Activated CD8-positive, alpha-beta memory T cell treated with anti-CD3 and anti-CD28 coated beads, Interleukin-2, amount 50 U/mL, for 48 hours (primary cell): ENCODE measurements around the gene ZNF512B.

ENCODE experiments used
- DNase-seq: peaks from one replicate; pipeline ENCODE4 v3.0.0-alpha.2; 2020

Gene ZNF512B

GRCh38 chr20:63947638-63948456, 21.9 kb downstream of the ZNF512B start:
- no peak for DNase-seq

DNA sequence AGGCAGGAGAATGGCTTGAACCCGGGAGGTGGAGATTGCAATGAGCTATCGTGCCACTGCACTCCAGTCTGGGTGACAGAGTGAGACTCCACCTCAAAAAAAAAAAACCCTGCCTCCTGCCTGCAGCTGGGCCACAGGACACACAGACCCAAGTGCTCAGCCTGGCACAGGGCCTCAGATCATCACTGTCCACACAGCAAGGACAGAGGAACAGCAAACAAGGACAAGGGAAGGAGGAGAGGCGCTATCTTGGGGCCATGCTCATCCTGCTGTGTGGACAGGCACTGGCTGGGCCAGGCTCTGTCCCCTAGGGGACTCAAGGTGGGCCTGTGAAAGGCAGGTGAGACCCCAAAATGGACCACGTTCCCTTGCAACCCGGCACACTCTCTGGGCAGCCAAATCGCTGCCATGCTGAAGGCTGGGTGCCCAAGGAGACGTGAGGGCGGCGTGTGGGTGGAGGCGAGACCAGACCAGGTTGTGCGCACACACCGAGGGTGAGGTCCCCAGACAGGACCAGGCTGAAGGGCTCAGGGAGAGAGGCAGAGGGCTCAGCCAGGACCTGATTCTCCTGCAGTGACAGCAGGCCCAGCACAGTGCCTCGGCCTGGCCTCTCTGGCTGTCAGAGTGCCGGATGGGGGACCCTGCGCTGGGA, 22.6 kb downstream of the ZNF512B start:
- no peak for DNase-seq

GRCh38 chr20:63945921-63946920, 23.5 kb downstream of the ZNF512B start:
- DNase-seq, result no peak

DNA sequence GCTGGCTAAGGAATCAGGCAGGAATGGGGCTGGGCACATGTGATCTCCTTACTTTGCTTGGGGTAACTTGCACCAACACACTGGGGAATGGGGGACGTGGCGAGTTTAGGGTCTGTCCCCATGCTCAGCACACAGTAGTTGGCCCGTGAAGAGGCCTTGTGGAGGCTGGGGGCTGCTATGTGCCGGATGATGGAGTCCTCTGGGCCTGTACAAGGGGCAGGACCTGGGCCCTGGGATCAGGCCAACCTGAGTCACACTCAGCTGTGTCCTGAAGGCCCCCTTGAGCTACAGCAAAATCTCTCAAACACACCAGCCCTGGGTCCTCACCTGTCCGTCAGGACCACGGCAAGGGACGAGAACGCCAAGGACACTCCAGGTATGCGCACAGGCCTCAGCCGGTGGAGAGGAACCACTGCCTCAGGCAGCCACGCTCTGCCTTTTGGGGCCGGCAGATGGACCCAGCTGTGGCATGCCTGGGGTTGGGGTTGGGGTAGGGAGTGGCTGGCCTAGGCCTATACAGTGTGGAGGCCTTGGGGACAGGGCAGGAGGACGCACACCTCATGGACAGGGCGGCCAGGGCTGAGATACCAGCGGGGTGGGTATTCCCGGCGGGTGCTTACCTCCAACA, 24.6 kb downstream of the ZNF512B start:
- DNase-seq, result no peak

GRCh38 chr20:63944078-63944941, 25.4 kb downstream of the ZNF512B start:
- DNase-seq, result no peak

- no peak for DNase-seq
These were observed 26.0 kb downstream of the ZNF512B start for GRCh38 chr20:63943808-63944077.

DNA sequence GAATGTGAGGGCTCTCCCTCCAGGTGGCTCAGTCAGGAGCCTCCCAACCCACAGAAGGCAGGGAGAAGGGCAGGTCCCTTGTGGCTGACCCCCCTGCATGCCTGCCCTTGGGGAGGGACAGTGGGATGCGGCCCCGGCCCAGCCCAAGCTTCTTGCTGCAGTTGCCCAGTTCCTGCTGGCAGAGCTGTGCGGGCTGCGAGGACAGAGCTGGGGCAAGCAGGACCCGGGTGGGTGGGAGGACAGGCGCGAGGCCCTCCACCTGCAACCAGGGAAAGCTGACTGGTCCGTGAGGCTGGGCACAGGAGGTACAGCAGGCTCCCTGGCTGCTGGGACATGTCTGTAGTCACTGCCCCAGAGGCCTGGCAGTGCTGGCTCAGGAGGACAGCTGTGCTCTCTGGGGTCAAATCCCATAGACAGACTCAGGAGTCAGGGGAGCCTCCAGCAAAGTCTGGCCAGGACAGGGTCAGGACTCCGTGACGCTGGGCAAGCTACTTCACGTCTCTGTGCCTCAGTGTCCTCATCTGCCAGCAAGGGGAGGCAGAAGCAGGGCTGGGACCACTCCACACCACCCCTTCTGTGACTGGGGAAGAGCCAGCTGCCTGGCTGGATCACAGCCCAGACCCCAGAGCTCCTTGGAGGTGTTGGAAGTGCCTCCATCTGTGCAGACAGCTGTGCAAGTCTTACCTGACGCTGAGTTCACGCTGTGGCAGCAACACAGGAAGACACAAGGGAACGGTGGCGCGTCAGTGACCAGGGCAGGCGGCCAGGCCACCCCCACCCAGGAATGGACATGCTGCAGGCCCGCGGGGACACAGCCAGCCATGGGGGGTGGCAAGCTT, 26.5 kb downstream of the ZNF512B start:
- no peak for DNase-seq

DNA sequence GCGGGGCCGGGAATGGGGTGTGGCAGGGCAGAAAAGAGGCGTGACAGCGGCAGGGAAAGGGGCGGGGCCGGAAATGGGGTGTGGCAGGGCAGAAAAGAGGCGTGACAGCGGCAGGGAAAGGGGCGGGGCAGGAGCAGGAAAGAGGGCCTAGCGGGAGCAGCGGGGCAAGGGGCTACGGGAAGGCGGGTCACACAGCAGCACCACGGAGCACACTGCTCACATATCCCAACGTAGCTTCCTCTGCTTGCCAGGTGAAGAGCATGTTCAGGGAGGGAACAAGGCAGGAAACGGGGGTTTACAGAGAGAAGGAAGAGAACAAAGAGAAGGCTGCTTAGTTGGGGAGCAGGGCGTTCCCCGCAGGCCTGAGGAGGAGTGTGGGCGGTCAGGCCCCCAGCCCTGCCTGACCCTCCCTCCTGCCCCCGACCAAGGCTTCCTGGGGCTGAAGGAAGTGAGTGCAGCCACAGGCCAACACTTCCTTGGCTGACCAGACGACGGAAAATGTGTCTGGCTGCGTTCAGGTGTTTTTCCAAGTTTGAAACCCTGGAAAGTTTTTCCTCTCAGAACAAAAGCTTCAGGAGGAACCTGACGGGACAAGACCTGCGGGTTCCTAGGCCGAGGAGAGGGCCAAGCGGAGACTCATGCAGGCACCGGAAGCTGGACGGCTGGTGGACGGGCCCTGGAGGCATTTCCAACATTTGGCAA, 27.3 kb downstream of the ZNF512B start:
- peak; percentile 83 for DNase-seq

- peak; percentile 82 for DNase-seq
These were observed 28.2 kb downstream of the ZNF512B start for GRCh38 chr20:63941282-63942081.

GRCh38 chr20:63940472-63941266, 29.1 kb downstream of the ZNF512B start:
- no peak for DNase-seq

GRCh38 chr20:63940071-63940471, 29.7 kb downstream of the ZNF512B start:
- no peak for DNase-seq

- no peak for DNase-seq
These were observed 30.4 kb downstream of the ZNF512B start for GRCh38 chr20:63939061-63939935.

DNA sequence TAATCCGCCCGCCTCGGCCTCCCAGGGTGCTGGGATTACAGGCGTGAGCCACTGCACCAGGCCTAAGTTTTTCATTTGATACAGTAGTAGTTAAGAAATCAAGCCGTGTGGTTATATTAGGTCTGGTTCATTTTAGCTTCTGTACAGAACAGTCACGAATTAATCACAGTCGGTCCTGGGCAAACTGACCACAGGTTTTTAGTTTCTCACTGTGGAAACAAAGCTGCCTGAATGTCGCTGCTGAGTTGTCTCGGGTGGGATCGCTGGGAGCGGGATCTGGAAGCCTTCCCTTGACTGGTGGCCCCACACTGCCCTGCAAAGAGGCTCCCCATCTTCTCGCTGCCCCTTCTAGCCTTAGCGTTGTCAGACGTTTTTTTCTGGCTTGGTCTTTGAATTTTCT, 32.1 kb downstream of the ZNF512B start:
- DNase-seq, result no peak

- DNase-seq, result no peak
These were observed 34.3 kb downstream of the ZNF512B start for GRCh38 chr20:63935447-63935846.

DNA sequence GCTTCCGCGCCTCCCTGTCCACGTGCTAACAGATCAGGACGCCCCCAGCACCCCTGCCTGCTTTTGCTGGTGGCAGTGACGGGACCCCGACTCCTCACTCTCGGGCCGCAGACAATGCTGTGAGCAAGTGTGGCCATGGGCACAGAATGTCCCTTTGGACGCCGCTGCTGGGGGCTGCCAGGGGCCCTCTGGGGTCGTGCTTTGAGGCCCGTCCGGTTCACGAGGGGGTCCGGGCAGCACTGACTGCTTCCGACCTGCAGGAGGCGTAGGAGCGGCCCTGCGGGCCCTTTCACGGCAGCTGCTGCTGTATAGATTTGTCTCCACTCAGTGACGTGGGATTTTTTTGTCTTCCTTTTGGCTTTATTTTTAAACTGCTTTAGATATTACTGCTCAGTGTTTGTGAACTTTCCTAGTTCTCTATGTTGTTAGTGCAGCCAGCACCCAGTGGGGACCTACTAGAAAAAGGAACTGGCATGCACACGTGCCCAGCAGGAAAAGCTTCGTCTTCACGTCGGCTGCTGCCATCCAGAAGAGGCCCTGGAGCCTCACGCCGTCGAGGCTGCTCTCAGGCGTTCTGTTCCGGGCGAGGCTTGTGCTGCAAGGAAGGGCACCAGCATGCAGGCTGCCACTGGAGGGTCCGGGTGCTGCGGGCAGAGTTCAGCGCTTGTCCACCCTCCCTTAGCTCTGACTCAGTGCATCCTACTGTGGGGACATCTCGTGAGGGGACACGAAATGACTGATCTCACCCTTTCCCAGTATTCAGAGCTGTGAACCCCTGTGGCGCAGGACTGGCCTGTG, 35.3 kb downstream of the ZNF512B start:
- DNase-seq, result no peak

DNA sequence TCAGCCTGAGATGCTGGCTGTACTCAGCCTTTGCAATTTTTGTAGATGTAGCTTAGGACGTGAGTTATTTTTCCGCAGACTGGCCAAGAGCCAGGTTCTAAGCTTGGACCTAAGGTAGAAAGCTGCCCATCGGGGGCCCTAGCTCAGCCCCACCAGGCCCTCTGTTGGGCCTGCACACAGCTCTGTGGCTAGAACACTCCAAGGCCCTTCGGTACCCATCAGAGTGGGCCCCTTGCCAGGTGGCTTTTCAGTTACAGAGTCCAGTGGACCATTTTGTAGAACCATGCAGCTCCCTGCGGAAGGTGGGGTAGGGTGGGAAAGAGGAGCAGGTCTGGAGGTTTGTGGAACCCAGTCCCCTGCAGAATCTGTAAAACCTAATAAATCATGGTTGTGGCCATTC, 36.1 kb downstream of the ZNF512B start:
- DNase-seq, result no peak
